Effector CD4-positive, alpha-beta T cell (primary cell): Measurements from ENCODE around the gene DPP10.
"Not testable (repeated sequence)": the region's sequence is repeated elsewhere in the genome, so short reads cannot be mapped to it uniquely, and the experiment has no call there.

Experiments used
- DNase-seq: peaks from one replicate; pipeline ENCODE4 v3.0.0-alpha.2; 2020

The DPP10 gene

DNA sequence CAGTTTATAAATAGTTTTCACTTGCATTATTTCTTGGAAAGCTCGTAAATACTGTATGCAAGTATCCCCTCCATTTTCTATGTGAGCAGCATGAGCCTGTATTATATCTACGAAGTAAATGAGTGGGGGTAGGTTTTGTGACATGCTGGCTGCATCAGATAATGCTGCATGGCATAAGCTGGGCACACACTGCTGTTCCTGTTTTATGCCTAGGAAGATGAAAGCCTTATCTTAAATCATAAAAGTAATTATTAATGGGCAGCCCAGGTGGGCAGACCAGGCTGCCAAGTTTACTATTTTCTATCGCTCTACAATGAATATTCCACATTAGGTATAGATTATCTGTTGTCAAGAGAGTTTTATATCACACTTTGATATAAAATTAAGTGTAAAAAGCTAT lies 854.6 kb downstream of the DPP10 start:
- no peak for DNase-seq

- DNase-seq, result no peak
These were observed 856.8 kb downstream of the DPP10 start for GRCh38 chr2:115299199-115299598.

GRCh38 chr2:115305712-115306111 lies 863.3 kb downstream of the DPP10 start:
- DNase-seq, result no peak

DNA sequence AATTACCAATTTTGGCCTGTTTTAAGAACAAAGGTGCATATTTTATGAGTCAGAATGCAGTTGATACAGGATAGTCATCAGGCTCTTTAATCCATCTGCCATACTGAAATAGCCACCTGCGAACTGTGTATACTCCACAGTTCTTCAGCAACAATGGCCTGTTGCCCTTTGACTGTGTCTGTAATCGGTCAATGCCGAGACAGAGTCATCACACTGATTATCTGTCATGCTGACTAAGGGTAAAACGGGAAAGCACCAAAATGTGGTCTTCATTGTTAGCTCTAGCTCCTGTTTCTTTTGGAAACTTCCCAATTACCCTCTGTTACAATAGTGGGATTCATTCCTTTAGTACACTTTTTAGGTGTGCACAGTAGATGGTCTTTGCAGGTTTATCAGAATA lies 871.7 kb downstream of the DPP10 start:
- no peak for DNase-seq

DNA sequence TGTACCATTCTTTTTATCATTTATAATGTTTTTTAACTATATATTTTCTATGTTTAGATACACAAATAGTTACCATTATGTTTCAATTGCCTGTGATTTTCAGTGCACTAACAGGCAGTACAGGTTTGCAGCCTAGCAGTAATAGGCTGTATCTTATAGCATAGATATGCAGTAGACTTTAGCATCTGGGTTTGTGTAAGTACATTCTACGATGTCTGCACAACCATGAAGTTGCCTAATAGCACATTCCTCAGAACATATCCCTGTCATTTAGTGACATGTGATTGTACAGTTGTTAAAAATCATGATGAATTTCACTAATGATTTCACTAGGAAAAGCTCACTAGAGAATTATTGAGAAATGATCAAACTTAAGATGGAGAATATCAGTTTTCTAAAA lies 884.6 kb downstream of the DPP10 start:
- no peak for DNase-seq

GRCh38 chr2:115359550-115359949 lies 917.1 kb downstream of the DPP10 start:
- no peak for DNase-seq

DNA sequence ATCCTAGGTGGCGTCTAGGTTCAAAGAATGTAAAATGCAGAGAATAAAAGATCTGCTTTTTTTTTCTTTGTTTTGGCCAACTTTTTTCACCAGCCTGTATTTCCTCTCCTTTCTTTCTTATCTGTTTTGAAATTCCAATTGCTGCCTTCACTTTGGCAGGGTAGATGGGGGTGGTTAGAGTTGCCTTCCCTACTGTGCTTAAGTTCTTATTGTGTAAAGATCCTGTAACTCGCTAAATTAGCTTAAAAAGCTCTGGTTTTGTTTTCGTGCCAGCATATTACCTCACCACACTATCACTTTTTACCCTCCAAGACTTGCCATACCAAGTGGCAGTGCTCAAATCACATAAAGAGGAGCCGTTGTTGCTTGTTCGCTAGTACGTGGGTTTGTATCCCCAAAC lies 921.7 kb downstream of the DPP10 start:
- no peak for DNase-seq

DNA sequence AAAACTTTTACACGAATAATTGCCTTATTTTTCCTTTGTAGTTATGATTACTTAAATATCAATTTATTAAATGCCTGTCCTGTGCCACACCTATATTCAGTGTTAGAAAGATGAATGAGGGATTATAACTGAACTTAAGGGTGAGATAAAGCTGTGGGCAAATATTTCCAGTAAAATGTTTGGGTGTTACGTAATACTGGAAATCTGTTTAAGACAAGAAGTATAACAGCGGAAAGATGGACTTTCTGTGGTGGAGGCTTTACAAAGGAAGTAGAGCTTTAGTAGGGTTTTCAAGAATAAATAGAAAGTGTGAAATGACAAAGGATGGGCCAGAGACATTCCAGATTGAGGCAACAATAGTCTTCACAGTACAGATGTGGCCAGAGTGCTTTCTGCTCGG lies 927.0 kb downstream of the DPP10 start:
- DNase-seq, result no peak

GRCh38 chr2:115374981-115375380 lies 932.5 kb downstream of the DPP10 start:
- DNase-seq, result no peak

DNA sequence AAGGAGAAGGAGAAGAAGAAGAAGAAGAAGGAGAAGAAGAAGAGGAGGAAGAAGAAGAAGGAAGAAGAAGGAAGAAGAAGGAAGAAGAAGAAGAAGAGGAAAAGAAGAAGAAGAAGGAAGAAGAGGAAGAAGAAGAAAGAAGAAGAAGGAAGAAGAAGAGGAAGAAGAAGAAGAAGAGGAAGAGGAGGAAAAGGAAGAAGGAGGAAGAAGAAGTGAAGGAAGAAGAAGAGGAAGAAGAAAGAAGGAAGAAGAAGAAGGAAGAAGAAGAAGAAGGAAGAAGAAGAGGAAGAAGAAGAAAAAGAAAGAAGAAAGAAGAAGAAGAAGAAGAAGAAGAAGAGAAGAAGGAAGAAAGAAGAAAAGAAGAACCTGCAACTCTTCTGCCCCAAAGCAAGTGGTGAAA lies 942.0 kb downstream of the DPP10 start:
- no peak for DNase-seq

GRCh38 chr2:115386465-115386864 lies 944.0 kb downstream of the DPP10 start:
- DNase-seq, result no peak

GRCh38 chr2:115389024-115389423 lies 946.6 kb downstream of the DPP10 start:
- DNase-seq, result no peak

GRCh38 chr2:115389898-115390565 lies 947.6 kb downstream of the DPP10 start:
- DNase-seq, result no peak

DNA sequence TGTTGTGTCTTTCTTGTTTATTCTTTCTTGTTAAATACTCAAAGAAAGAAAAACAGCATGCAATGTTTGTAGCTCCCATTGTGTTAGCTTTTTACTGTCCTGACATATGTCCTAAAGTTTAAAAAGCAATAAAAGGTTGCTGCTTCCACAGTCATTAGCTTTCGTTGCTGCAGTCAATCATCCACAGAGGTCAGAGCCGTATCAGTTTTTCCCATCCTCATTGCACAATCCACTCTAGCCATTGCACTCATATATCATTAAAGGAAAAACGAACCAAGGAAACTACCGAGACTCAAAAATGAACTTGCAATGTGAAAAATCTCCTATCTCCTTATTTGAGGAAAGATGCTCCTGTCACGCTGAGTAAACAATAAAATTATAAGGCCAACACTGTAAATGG lies 954.1 kb downstream of the DPP10 start:
- DNase-seq, result no peak

- no peak for DNase-seq
These were observed 958.5 kb downstream of the DPP10 start for GRCh38 chr2:115400940-115401339.

DNA sequence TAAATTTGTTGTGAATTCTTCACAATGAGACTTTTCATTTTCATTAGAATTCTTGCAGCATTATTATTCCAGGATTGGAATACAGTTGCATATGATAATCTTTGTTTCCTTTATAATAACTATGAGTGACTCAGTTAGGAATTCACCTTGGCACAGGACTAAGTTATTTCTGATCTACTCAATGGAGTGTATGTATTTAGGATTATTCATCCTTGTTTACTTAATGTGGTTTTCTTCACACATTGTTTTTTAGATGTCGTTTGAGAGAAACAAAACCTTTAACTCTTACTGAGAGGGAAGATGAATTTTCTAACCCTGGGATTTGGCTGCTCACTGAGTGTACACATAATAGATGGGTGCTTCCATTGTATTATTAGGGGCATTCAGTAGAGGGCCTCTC lies 970.1 kb downstream of the DPP10 start:
- DNase-seq, result no peak

DNA sequence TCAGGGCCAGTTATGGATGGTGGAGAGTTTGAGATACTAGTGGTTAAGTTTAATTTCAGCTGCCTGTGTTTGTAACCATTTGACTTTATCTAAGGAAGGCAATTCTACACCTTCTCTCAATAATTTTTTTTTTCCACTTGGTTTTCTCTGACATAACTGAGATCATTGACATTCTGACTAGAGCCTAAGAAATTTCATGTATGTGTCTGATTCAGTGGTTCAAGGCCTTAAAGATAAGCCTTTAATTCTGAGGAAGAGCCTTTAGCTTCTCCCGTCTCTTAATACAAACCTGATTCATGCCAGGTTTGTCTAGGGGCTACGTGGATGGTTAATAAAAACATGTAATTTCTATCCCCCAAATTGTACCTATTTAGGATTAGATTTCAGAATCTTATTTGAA lies 971.4 kb downstream of the DPP10 start:
- DNase-seq, result no peak

DNA sequence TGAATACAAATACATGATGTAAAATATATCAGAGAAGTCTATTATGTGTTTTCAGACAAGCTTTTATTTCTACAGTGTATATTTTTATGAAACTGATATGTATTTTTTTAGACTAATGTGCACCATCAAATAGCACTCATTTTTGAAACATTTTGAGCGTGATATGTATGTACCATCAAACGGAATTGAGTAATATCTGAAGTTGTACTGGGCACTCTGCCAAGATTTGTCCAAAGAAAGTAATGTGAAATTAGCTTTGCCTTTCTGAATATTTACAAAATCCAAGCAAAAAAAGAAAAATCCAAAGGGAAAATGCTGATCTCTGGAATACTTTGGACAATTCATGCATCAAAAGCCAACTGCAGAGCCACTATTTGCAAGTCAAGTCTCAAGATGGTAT lies 972.0 kb downstream of the DPP10 start:
- DNase-seq, result no peak

GRCh38 chr2:115422004-115422634 lies 979.7 kb downstream of the DPP10 start:
- no peak for DNase-seq

GRCh38 chr2:115427436-115427835 lies 985.0 kb downstream of the DPP10 start:
- DNase-seq, result no peak

GRCh38 chr2:115440746-115441145 lies 998.3 kb downstream of the DPP10 start:
- not testable (repeated sequence) for DNase-seq

- no peak for DNase-seq
These were observed 1001.2 kb downstream of the DPP10 start for GRCh38 chr2:115443539-115444185.

GRCh38 chr2:115460008-115460407 lies 1017.6 kb downstream of the DPP10 start:
- DNase-seq, result no peak

DNA sequence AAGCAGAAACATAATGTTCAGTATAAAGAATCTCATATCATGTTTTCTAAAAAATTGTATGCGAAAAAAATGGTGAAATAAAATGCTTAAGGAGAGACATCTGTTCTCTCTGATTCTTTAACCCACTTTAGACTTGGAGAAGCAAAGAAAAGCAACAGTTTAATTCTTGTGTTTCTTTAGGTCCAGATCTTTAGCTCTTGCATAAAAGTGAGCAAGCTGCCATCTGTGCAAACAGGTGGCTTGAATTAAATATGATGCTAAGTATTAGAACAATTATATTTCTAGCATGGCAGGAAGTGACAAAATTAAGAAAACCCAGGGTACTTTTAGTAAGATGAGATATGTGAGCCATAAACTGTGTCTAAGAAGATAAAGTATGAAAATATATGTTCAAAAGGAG lies 1038.3 kb downstream of the DPP10 start:
- DNase-seq, result no peak
